22Rv1 (cell line): ENCODE data around the gene PPP6R2.
"Not testable (repeated sequence)": the region's sequence is repeated elsewhere in the genome, so short reads cannot be mapped to it uniquely, and the experiment has no call there.

Experiments
- H3K27ac ChIP-seq: fragments of 450-650 bp; 2 replicates; pipeline ENCODE4 v1.5.1; 2017
- CTCF ChIP-seq: fragments of 450-650 bp; IDR thresholded peaks from 2 replicates; pipeline ENCODE4 v1.5.1; 2017; ENCODE audit warnings: mild to moderate bottlenecking
- ZFX ChIP-seq: fragments of 450-650 bp; IDR thresholded peaks from 2 replicates; pipeline ENCODE4 v1.6.1; 2017; ENCODE audit warnings: antibody characterized with exemption, borderline replicate concordance

PPP6R2 gene

GRCh38 chr22:50400406-50400805, 57.3 kb downstream of the PPP6R2 start:
- H3K27ac ChIP-seq, result peak overlapping the region; percentile 62
- TF ChIP-seq CTCF (no peak), ZFX (no peak)

- TF ChIP-seq ZFX (no peak), CTCF (no peak)
- no peak overlapping the region for H3K27ac ChIP-seq
These were observed 57.8 kb downstream of the PPP6R2 start for GRCh38 chr22:50400931-50401330.

GRCh38 chr22:50401907-50402306, 58.8 kb downstream of the PPP6R2 start:
- H3K27ac ChIP-seq, result no peak overlapping the region
- TF ChIP-seq ZFX (no peak), CTCF (no peak)

- 0 out of 2 replicates have a peak overlapping the region, but pooled peaks have one; percentile 13 for H3K27ac ChIP-seq
- TF ChIP-seq ZFX, result no peak
These were observed 60.6 kb downstream of the PPP6R2 start for GRCh38 chr22:50403701-50404101.

- TF ChIP-seq CTCF (no peak), ZFX (no peak)
- H3K27ac ChIP-seq, result no peak overlapping the region
These were observed 63.5 kb downstream of the PPP6R2 start for GRCh38 chr22:50406416-50407170.

- no peak overlapping the region for H3K27ac ChIP-seq
- TF ChIP-seq CTCF, result no peak
- TF ChIP-seq ZFX, result no peak
These were observed 65.2 kb downstream of the PPP6R2 start for GRCh38 chr22:50408311-50408710.

- H3K27ac ChIP-seq, result not testable (repeated sequence)
These were observed 65.8 kb downstream of the PPP6R2 start for GRCh38 chr22:50408954-50409353.

GRCh38 chr22:50414476-50415248, 71.5 kb downstream of the PPP6R2 start:
- TF ChIP-seq ZFX (no peak), CTCF (no peak)
- no peak overlapping the region for H3K27ac ChIP-seq
